ENCODE data around the gene CTRL. TPM values are rescaled to one million over a fixed set of nuclear protein-coding genes. Genes with fewer than 3 reads are reported as not detected.

Gene CTRL
- polyA plus RNA-seq, 1 donor (not counting 4 experiments of a cell fraction or from before 2014, with no cell fraction given), result 0.10 TPM

DNA sequence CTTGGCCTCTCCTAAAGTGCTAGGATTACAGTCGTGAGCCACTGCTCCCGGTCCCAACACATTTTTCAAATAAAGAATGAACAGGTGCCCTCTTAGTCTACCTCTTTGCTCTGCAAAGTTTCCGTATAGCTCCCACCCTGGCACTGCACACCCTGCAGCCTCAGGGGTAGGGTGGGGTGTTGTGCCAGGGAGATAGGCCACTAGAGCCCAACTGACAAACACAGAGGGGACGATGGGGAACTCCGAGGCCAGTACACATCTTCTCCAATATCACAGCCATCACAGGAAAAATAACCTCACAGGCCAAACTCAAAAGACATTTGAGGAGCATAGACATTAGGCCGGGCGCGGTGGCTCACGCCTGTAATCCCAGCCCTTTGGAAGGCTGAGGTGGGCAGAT lies 39.4 kb upstream of the CTRL start:
- Histone ChIP-seq H3K4me2 (ENCODE audit: control insufficient read depth, extremely low read depth, insufficient read depth, low read depth, low read length) (no peak overlapping the region), H3K4me3 (ENCODE audit: control insufficient read depth in 2 of 3, extremely low read depth in 1 of 3, insufficient read depth in 2 of 3, low read depth in 1 of 3, low read length in 3 of 3) (no peak overlapping the region), H3K27me3 (ENCODE audit: control insufficient read depth, extremely low read depth, insufficient read depth, low read length) (no peaks in the 10 kb centered on the region), H2AFZ (ENCODE audit: control insufficient read depth, low read length) (no peak overlapping the region), H3K9me1 (ENCODE audit: control insufficient read depth, extremely low read depth, insufficient read depth, low read length) (no peaks in the 10 kb centered on the region), H3K4me1 (ENCODE audit: control insufficient read depth, extremely low read depth, insufficient read depth, low read length) (peaks cover 19% of the 10 kb centered on the region), H3K9me3 (ENCODE audit: control insufficient read depth, low read depth, low read length) (no peaks in the 10 kb centered on the region), H3K36me3 (ENCODE audit: control insufficient read depth in 2 of 2, extremely low read depth in 1 of 2, insufficient read depth in 2 of 2, low read length in 2 of 2) (no peaks in the 10 kb centered on the region), H3K9ac (ENCODE audit: control insufficient read depth, extremely low read depth, insufficient read depth, low read length) (no peak overlapping the region), H4K20me1 (ENCODE audit: control insufficient read depth, extremely low read depth, insufficient read depth, low read length) (no peaks in the 10 kb centered on the region), H3K27ac (ENCODE audit: control insufficient read depth, insufficient read depth, low read length) (no peak overlapping the region), H3K79me2 (ENCODE audit: control insufficient read depth, insufficient read depth, low read length) (peaks cover 18% of the 10 kb centered on the region)
- FAIRE-seq, result no peak
- DNase-seq (ENCODE audit: low read depth, low spot score), result no peak
- dilution Hi-C loops (cut with MboI; ENCODE audit: extremely low pct_ligation_motif_present, low sequenced_read_pairs), result no loop called here
- no peak for TF ChIP-seq EZH2 (IDR thresholded peaks at IDR 0.05; ENCODE audit: low read length)
- TF ChIP-seq, protein P1, sequence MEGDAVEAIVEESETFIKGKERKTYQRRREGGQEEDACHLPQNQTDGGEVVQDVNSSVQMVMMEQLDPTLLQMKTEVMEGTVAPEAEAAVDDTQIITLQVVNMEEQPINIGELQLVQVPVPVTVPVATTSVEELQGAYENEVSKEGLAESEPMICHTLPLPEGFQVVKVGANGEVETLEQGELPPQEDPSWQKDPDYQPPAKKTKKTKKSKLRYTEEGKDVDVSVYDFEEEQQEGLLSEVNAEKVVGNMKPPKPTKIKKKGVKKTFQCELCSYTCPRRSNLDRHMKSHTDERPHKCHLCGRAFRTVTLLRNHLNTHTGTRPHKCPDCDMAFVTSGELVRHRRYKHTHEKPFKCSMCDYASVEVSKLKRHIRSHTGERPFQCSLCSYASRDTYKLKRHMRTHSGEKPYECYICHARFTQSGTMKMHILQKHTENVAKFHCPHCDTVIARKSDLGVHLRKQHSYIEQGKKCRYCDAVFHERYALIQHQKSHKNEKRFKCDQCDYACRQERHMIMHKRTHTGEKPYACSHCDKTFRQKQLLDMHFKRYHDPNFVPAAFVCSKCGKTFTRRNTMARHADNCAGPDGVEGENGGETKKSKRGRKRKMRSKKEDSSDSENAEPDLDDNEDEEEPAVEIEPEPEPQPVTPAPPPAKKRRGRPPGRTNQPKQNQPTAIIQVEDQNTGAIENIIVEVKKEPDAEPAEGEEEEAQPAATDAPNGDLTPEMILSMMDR (optimal IDR thresholded peaks at IDR 0.05 in 1 of 3, IDR thresholded peaks at IDR 0.05 in 1 of 3, conservative IDR thresholded peaks at IDR 0.05 in 1 of 3; ENCODE audit: extremely low read depth in 1 of 3, insufficient read depth in 2 of 3, low read length in 3 of 3), result no peak

DNA sequence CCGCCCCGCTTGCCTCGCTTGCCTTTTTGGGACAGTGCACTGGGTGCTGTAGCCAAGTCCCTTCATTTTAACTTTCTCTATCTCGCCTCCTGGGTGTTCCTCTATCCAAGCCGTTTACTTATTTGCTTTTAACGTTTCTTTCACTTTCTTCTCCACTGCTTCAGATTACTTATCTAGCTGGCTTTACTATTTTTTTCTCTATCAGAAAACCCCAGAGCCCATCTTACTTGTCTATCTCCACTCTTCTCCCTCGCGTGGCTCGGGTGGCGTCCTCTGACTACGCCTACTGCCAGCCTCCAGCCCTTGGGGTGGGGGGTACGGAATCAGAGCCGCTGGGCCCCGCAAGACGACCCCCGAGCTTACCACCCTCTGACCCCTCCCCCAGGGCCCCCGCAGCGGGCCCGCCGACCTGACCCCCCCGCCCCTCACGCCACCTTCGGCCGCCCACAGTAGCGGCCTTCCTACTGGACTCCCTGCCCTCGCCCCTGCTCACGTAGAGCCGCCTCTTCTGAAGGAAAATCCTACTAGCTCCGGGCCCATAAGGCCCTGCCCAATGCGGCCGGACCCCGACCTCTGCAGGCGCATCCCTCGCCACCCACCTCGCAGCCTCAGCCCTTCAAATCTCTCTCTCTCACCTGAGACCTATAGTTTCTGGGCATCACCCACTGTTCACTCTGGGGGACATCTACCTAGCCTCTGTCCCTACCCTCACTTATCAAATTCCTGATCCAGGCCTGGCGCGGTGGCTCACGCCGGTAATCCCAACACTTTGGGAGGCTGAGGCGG lies 37.8 kb upstream of the CTRL start:
- H3K36me3 ChIP-seq (ENCODE audit: control insufficient read depth in 2 of 2, extremely low read depth in 1 of 2, insufficient read depth in 2 of 2, low read length in 2 of 2), result peaks cover 0 to 14% of the 10 kb centered on the region in 2 experiments
- no peaks in the 10 kb centered on the region for H3K9me1 ChIP-seq (ENCODE audit: control insufficient read depth, extremely low read depth, insufficient read depth, low read length)
- H3K4me1 ChIP-seq (ENCODE audit: control insufficient read depth, extremely low read depth, insufficient read depth, low read length), result peaks cover 35% of the 10 kb centered on the region
- peak overlapping the region; percentile 95 for H3K4me2 ChIP-seq (ENCODE audit: control insufficient read depth, extremely low read depth, insufficient read depth, low read depth, low read length)
- H4K20me1 ChIP-seq (ENCODE audit: control insufficient read depth, extremely low read depth, insufficient read depth, low read length), result no peaks in the 10 kb centered on the region
- H2AFZ ChIP-seq (ENCODE audit: control insufficient read depth, low read length), result peak overlapping the region; percentile 81
- H3K27ac ChIP-seq (ENCODE audit: control insufficient read depth, insufficient read depth, low read length), result peak overlapping the region; percentile 89
- H3K79me2 ChIP-seq (ENCODE audit: control insufficient read depth, insufficient read depth, low read length), result peaks cover 34% of the 10 kb centered on the region
- H3K9ac ChIP-seq (ENCODE audit: control insufficient read depth, extremely low read depth, insufficient read depth, low read length), result peak overlapping the region; percentile 94
- peak overlapping the region in 2 of 3 experiments; percentile 64 to 68 for H3K4me3 ChIP-seq (ENCODE audit: control insufficient read depth in 2 of 3, extremely low read depth in 1 of 3, insufficient read depth in 2 of 3, low read depth in 1 of 3, low read length in 3 of 3)
- FAIRE-seq, result no peak
- no peaks in the 10 kb centered on the region for H3K27me3 ChIP-seq (ENCODE audit: control insufficient read depth, extremely low read depth, insufficient read depth, low read length)
- no peak for DNase-seq (ENCODE audit: low read depth, low spot score)
- dilution Hi-C loops (cut with MboI; ENCODE audit: extremely low pct_ligation_motif_present, low sequenced_read_pairs), result no loop called here
- H3K9me3 ChIP-seq (ENCODE audit: control insufficient read depth, low read depth, low read length), result no peaks in the 10 kb centered on the region
- TF ChIP-seq, protein P1 (optimal IDR thresholded peaks at IDR 0.05 in 1 of 3, IDR thresholded peaks at IDR 0.05 in 1 of 3, conservative IDR thresholded peaks at IDR 0.05 in 1 of 3; ENCODE audit: extremely low read depth in 1 of 3, insufficient read depth in 2 of 3, low read length in 3 of 3), result no peak
- TF ChIP-seq EZH2 (IDR thresholded peaks at IDR 0.05; ENCODE audit: low read length), result no peak
